Hindlimb muscle (tissue), 1 donor: ENCODE data around the gene MOB3A. TPM values are rescaled to one million over a fixed set of nuclear protein-coding genes. Genes with fewer than 3 reads are reported as not detected.
"Not testable (repeated sequence)": the region's sequence is repeated elsewhere in the genome, so short reads cannot be mapped to it uniquely, and the experiment has no call there.

Source experiments
- DNase-seq: peaks from one replicate; pipeline ENCODE4 v3.0.0-alpha.2; 2013
- polyA plus RNA-seq: library from polyadenylated mRNA; unstranded; fragments of 120-200 nt; gene quantifications from one replicate; pipeline ENCODE4 v1.2.1, GENCODE V29; 2013; ENCODE audit not compliant: insufficient read length

Gene MOB3A
- polyA plus RNA-seq, 1 donor: 18.3 TPM

DNA sequence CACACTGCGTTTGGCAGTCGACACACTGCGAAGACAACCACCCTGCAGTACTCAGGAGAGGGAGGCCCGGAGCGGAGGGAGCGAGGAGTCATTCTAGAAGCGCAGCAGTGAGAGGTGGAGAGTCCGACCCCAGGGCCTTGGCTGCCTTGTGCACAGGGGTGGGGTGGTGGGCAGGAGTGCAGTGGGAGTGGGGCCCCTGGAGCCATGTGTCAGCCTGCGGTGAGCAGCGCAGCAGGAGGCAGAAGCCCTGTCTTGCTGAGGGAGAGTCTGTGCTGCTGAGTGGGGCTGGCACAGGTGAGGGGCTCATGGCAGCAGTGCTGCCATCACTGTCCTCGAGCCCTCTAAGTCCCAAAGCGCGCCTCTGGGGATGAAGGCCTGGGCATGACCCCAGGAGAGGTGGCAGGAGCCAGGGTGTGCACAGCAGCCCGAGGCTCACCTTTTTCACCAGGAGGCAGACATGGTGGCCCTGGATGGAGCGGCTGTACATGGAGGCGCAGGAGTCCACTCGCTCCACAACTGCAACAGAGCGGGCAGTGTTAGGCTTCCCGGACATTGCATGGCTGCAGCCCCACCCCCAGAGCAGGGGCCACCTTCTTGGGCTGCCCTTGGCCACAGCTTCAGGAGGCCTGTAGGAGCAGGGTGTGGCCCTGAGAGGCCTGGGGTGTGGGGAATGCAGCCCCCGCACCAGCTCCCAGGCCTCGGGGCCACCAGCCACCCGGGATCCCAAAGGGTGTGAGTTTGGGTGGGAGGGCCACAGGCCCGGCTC, 12.3 kb upstream of the MOB3A start:
- DNase-seq: no peak

- DNase-seq: no peak
These were observed 7.0 kb upstream of the MOB3A start for GRCh38 chr19:2103045-2103707.

DNA sequence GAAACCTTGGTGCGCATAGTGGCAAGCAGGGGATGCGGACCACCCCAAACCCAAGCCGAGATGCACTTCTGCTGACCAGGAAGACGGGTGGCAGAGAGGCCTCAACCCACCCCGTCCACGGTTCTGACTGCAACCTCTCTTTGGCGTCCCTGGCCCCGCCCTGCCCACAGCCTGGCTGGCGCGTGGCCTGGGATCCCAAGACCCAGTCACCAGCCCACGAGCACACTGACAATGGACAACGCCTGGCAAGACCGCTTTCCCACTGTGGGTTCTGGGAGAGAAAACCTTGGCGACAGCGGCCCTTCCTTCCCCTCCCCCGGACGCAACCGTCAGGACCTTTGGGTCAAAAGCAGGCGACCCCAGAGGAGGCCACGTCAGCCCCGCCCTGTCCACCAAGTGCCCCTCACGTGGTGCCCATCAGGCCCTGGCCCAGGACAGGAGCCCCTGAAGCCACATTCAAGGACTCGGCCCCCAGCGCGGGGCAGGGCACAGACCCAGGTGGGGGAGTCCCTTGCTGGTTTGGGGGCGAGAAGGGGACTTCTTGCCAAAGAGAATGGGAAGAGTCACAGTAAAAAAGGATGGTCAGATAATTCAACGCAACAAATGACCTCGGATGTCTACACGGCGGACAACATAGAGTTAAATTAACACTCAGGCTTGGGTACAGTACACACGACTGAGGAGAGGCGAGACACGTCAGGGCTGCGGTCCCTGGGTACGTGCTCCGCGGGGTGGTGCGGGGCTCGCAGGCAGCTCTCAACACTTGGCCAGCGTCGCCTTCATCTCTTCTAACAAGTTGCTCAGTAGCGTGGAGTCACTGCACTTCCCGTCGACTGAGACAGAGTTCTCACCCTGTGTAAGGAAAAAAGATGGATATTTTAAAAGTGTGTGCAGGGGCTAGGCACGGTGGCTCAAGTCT, 5.5 kb upstream of the MOB3A start:
- DNase-seq: no peak

- DNase-seq: no peak
These were observed 4.6 kb upstream of the MOB3A start for GRCh38 chr19:2100719-2101061.

DNA sequence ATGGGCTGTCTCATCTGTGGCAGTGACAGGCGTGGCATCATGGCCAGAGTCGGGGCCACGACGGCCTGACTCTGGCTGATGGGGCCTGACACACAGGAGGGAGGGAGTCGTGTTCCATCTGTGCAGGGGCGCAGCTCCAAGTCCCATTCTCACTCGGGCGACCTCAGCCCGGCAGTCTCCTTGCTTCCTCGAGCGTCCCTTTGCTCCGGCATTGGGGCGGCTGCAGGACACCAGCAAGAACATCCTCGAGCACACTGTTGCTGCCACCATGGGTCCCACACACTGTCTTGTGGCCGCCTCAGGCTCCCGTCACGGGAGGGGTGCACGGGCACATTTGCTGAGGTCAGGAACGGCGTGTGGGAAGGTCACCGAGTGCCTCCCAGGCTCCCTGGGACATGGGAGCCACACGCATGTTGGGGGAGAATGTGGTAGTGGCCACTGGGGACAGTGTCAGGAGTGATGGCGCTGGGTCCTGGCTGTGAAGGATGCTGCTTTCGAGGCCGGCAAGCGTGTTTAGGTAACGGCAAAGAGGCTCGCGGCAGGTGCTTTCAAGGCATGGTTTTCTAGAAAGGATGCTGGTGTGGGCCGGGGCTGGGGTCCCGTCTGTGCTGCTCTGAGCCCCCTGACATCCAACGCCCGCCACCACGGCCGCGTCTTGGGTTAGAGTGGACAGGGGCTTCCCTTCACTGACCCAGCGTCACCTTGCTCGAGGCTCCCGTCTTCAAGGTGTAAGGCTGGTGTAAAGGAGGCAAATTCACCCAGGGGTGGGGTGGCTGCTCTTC, 4.0 kb upstream of the MOB3A start:
- DNase-seq: no peak

- no peak for DNase-seq
These were observed 3.0 kb upstream of the MOB3A start for GRCh38 chr19:2099054-2099501.

GRCh38 chr19:2097886-2098327, 1.8 kb upstream of the MOB3A start:
- DNase-seq: no peak

DNA sequence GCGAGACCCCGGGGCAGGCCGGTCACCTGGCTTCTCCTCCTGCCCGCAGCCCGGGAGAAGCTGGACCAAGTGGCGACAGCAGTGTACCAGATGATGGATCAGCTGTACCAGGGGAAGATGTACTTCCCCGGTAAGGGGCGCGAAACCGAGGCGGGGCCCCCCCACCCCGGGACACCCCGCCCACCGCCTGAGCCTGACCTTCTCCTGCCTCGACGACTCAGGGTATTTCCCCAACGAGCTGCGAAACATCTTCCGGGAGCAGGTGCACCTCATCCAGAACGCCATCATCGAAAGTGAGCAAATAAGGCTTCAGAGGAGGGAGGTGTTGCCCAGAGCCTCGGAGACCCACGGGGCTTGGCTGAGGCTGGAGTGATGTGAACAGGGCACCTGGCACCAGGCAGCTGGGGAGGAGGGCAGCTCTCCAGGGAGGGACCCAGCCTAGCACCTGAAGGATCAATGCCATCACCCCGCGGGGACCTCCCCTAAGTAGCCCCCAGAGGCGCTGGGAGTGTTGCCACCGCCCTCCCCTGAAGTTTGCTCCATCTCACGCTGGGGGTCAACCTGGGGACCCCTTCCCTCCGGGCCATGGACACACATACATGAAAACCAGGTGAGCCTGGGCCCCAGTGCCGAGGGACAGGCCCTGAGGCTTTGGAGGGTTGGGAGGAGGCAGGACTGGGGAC, 1.2 kb upstream of the MOB3A start:
- DNase-seq: no peak

GRCh38 chr19:2096480-2097202, 515 bp upstream of the MOB3A start, which contains the start of gene IZUMO4:
Gene IZUMO4, plus strand, starts transcription at chr19:2096915. Its CDS starts 31 bp downstream, at chr19:2096946.
- peak; percentile 97 for DNase-seq

DNA sequence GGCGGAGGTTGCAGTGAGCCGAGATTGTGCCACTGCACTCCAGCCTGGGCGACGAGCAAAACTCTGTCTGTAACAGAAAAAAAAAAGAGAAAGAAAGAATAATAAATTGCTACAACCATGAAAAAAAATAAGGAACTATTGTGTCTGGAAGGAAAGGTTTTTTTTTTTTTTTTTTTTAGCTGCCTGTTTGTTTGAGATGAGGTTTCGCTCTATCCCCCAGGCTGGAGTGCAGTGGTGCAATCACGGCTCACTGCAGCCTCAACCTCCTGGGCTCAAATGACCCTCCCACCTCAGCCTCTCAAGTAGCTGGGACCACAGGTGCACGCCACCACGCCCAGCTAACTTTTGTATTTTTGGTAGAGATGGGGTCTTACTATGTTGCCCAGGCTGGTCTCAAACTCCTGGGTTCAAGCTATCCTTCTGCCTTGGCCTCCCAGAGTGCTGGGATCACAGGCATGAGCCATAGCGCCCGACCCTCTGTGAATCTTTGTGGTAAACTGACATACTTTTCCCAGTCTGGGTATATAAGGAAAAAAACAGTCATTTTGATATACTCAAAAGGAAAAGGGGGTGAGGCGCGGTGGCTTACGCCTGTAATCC, 4.1 kb downstream of the MOB3A start:
- DNase-seq: not testable (repeated sequence)

- DNase-seq: no peak
These were observed 6.4 kb downstream of the MOB3A start for GRCh38 chr19:2089727-2090053.

- no peak for DNase-seq
These were observed 7.0 kb downstream of the MOB3A start for GRCh38 chr19:2089001-2089711.

DNA sequence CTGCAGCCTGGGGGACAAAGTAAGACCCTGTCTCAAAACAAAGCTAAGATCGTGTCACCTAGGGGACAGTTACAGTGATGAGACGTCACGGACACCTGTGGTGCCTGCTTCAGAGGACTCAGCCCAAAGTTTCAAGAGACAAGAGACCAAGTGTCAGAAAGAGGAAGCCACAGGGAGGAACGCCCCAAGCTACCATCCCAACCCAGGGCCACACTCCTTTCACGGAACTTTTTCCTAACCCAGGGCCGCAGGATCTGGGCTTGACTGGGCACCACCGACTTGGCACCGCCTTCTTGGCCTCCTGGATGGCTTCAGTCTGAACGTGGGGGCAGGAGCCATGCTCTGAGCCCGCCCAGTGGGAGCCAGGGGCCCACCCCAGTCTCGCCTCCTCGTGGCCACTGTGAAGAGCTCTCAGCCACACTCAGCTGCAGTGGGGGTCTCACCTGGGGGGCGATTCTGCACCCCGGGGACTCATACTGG, 8.5 kb downstream of the MOB3A start:
- no peak for DNase-seq

GRCh38 chr19:2086695-2087620, 9.2 kb downstream of the MOB3A start:
- DNase-seq: not testable (repeated sequence)

DNA sequence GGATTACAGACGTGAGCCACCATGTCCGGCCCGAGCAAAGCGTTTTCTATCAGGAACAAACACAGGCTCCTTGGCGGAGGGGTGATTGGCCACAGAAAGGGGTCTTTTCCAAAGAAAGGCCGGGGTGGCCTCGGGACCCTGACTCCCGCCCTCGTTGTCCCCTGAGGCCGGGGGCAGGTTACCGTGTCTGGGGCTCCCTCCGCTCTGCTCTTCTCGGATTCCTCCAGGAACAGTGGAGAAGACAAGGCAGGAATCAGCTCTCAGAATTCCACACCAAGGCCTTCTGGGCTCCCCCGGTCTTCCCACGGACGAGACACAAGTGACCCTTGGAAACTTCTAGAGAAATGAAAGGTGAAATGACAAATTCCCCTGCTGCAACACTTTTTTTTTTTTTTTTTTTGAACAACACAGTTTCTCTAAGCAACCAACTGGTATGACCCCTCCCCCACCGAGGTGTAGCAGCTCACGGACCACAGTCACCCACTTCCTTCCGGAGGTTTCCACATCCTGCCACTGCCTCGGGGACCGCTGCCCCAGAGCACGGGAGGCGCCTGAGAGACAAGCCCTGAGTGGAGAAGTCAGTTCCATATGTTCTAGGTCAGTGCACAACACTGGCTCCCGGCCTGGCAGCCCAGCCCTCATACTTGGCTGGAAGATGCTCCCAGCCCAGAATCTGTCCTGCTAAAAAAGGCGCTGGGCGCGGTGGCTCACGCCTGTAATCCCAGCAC, 11.0 kb downstream of the MOB3A start:
- no peak for DNase-seq

DNA sequence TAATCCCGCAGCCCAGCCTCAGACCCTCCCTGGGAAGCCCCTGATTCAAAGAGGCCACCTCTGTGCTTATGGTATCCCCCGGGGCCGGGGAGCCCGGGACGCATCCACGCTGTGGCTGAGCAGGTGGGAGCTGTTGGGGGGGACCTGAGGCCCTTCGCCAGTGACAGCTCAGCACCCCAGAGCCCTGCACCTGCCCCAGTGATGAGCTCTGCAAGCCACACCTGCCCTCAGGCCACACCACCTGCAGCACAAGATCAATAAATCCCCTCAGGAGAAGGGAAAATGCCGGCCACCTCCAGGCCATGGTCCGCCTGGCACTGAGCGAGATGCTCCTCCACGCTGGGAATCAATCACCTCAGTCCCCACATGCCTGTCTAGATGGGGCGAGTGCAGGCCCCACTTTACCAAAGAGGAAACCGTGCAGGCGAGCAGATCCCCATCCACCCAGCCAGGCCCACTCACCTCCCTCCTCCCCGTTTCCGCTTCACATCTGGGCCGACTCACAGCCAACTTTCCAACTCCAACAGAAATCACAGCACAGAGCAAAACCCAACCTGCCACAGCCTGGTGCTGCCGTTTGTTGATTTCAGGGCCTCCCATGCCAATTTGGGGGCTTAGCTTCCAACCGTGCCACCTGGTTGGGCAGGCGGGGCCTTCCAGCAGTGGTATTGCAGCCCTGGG, 12.8 kb downstream of the MOB3A start:
- peak; percentile 71 for DNase-seq
